CD4-positive, alpha-beta T cell treated with Interleukin-10 for 1 hour (primary cell): ENCODE measurements around the gene KIF2A.
A peak's percentile ranks its signal among the peaks of the same experiment; 100 is the strongest.

Experiments
- DNase-seq: peaks from one replicate; pipeline ENCODE4 v3.0.0-alpha.2; 2020

Gene KIF2A

GRCh38 chr5:62386824-62387223 is 80.8 kb downstream of the KIF2A start:
- no peak for DNase-seq

GRCh38 chr5:62395210-62395950 is 89.4 kb downstream of the KIF2A start:
- no peak for DNase-seq

- DNase-seq = peak; percentile 94
Measured at GRCh38 chr5:62403411-62404250, 97.6 kb downstream of the KIF2A start, which contains the start of gene DIMT1. TSS of gene DIMT1 (minus strand) at chr5:62403905. CDS start at chr5:62403772, 133 bp downstream.

GRCh38 chr5:62412549-62413329 is 106.7 kb downstream of the KIF2A start, which contains the start of gene IPO11:
TSS of gene IPO11 (plus strand) at chr5:62412763. CDS start at chr5:62437280, 24,517 bp downstream.
- DNase-seq = peak; percentile 99

GRCh38 chr5:62413711-62414110 is 107.7 kb downstream of the KIF2A start:
- no peak for DNase-seq

- DNase-seq = no peak
Measured at GRCh38 chr5:62418462-62419076, 112.6 kb downstream of the KIF2A start.

- DNase-seq = no peak
Measured at GRCh38 chr5:62419609-62420008, 113.6 kb downstream of the KIF2A start.

GRCh38 chr5:62421414-62421813 is 115.4 kb downstream of the KIF2A start:
- no peak for DNase-seq

GRCh38 chr5:62424763-62425162 is 118.8 kb downstream of the KIF2A start:
- DNase-seq = no peak

- no peak for DNase-seq
Measured at GRCh38 chr5:62431735-62432620, 126.0 kb downstream of the KIF2A start.

- no peak for DNase-seq
Measured at GRCh38 chr5:62432621-62433064, 126.6 kb downstream of the KIF2A start.
